Measurements from ENCODE around the gene PTGR3.

Gene PTGR3

GRCh38 chr18:75170022-75170789, 38.7 kb downstream of the PTGR3 start:
- no peak for TF ChIP-seq CTCF (IDR thresholded peaks at IDR 0.05; ENCODE audit: low read depth, low read length)
- H3K4me3 ChIP-seq (ENCODE audit: low read depth, low read length), result no peak overlapping the region
- H3K27me3 ChIP-seq (ENCODE audit: insufficient read depth, low read depth, severe bottlenecking), result no peaks in the 10 kb centered on the region
- no peaks in the 10 kb centered on the region for H3K9me3 ChIP-seq (ENCODE audit: severe bottlenecking)
- no peak overlapping the region for H3K27ac ChIP-seq
- no peaks in the 10 kb centered on the region for H3K36me3 ChIP-seq
- DNase-seq, result no peak

- Histone ChIP-seq H3K4me3 (ENCODE audit: low read depth, low read length) (no peak overlapping the region), H3K27ac (no peak overlapping the region), H3K27me3 (ENCODE audit: insufficient read depth, low read depth, severe bottlenecking) (no peaks in the 10 kb centered on the region), H3K36me3 (no peaks in the 10 kb centered on the region), H3K9me3 (ENCODE audit: severe bottlenecking) (no peaks in the 10 kb centered on the region)
- no peak for DNase-seq
- no peak for TF ChIP-seq CTCF (IDR thresholded peaks at IDR 0.05; ENCODE audit: low read depth, low read length)
These were observed 39.5 kb downstream of the PTGR3 start for GRCh38 chr18:75169411-75169810.

- no peak overlapping the region for H3K4me3 ChIP-seq (ENCODE audit: low read depth, low read length)
- no peak overlapping the region for H3K27ac ChIP-seq
- H3K27me3 ChIP-seq (ENCODE audit: insufficient read depth, low read depth, severe bottlenecking), result no peaks in the 10 kb centered on the region
- TF ChIP-seq CTCF (IDR thresholded peaks at IDR 0.05; ENCODE audit: low read depth, low read length), result no peak
- no peaks in the 10 kb centered on the region for H3K36me3 ChIP-seq
- H3K9me3 ChIP-seq (ENCODE audit: severe bottlenecking), result no peaks in the 10 kb centered on the region
- DNase-seq, result no peak
These were observed 40.3 kb downstream of the PTGR3 start for GRCh38 chr18:75168619-75169018.

GRCh38 chr18:75167759-75168618, 41.0 kb downstream of the PTGR3 start:
- DNase-seq, result no peak
- Histone ChIP-seq H3K27me3 (ENCODE audit: insufficient read depth, low read depth, severe bottlenecking) (no peaks in the 10 kb centered on the region), H3K9me3 (ENCODE audit: severe bottlenecking) (no peaks in the 10 kb centered on the region), H3K27ac (no peak overlapping the region), H3K36me3 (no peaks in the 10 kb centered on the region), H3K4me3 (ENCODE audit: low read depth, low read length) (no peak overlapping the region)
- no peak for TF ChIP-seq CTCF (IDR thresholded peaks at IDR 0.05; ENCODE audit: low read depth, low read length)

GRCh38 chr18:75167137-75167536, 41.8 kb downstream of the PTGR3 start:
- DNase-seq, result no peak
- H3K9me3 ChIP-seq (ENCODE audit: severe bottlenecking), result no peaks in the 10 kb centered on the region
- H3K27ac ChIP-seq, result no peak overlapping the region
- no peaks in the 10 kb centered on the region for H3K36me3 ChIP-seq
- no peaks in the 10 kb centered on the region for H3K27me3 ChIP-seq (ENCODE audit: insufficient read depth, low read depth, severe bottlenecking)
- no peak overlapping the region for H3K4me3 ChIP-seq (ENCODE audit: low read depth, low read length)
- TF ChIP-seq CTCF (IDR thresholded peaks at IDR 0.05; ENCODE audit: low read depth, low read length), result no peak
